GM18526 (cell line): ENCODE data around the gene PROP1.

Experiments
- POLR2A ChIP-seq: IDR thresholded peaks from 3 replicates; pipeline ENCODE4 v1.6.1; 2011; ENCODE audit not compliant: insufficient read length; ENCODE audit errors: extremely low read depth

Gene PROP1

GRCh38 chr5:177982072-177982727 is 13.8 kb downstream of the PROP1 start:
- no peak for TF ChIP-seq POLR2A

GRCh38 chr5:177981296-177982071 is 14.6 kb downstream of the PROP1 start:
- no peak for TF ChIP-seq POLR2A

GRCh38 chr5:177980743-177981151 is 15.3 kb downstream of the PROP1 start:
- TF ChIP-seq POLR2A = no peak

- no peak for TF ChIP-seq POLR2A
Measured at GRCh38 chr5:177973066-177973635, 22.9 kb downstream of the PROP1 start.

GRCh38 chr5:177972613-177973012 is 23.4 kb downstream of the PROP1 start:
- no peak for TF ChIP-seq POLR2A

GRCh38 chr5:177968661-177969211 is 27.3 kb downstream of the PROP1 start:
- TF ChIP-seq POLR2A = no peak

- TF ChIP-seq POLR2A = no peak
Measured at GRCh38 chr5:177967221-177967887, 28.7 kb downstream of the PROP1 start.

- TF ChIP-seq POLR2A = no peak
Measured at GRCh38 chr5:177966839-177967166, 29.2 kb downstream of the PROP1 start.

- TF ChIP-seq POLR2A = no peak
Measured at GRCh38 chr5:177966009-177966838, 29.8 kb downstream of the PROP1 start.

GRCh38 chr5:177964471-177964870 is 31.6 kb downstream of the PROP1 start:
- TF ChIP-seq POLR2A = no peak

- TF ChIP-seq POLR2A = no peak
Measured at GRCh38 chr5:177963966-177964365, 32.1 kb downstream of the PROP1 start.

GRCh38 chr5:177959315-177959714 is 36.7 kb downstream of the PROP1 start:
- no peak for TF ChIP-seq POLR2A

- no peak for TF ChIP-seq POLR2A
Measured at GRCh38 chr5:177958696-177959095, 37.3 kb downstream of the PROP1 start.

GRCh38 chr5:177957241-177957640 is 38.8 kb downstream of the PROP1 start:
- TF ChIP-seq POLR2A = no peak
